K562 (cell line): Measurements from ENCODE around the gene DDAH2. TPM values are rescaled to one million over a fixed set of nuclear protein-coding genes. Genes with fewer than 3 reads are reported as not detected.

Experiments
- ATAC-seq: fragments of 200-7000 bp; cut with Tn5 transposase; 3 replicates; pipeline ENCODE4 v1.9.1; 2020; ENCODE audit warnings: moderate library complexity
- BruUV-seq: library from RNA; stranded (reverse); fragments of 400-500 nt; replicated peaks from 2 replicates; lab custom pipeline; 2021; lab: Mats Ljungman, UMichigan
- CTCF ChIA-PET: fragments of 300-600 bp; formaldehyde crosslinking; extraction: SDS; loops from one replicate; lab custom pipeline; 2021; ENCODE audit warnings: low intra/inter-chr PET ratio; lab: Yijun Ruan, JAX
- POLR2A ChIA-PET: fragments of 300-600, 350-650 bp; sonication (Branson Sonifier 250); formaldehyde crosslinking; extraction: SDS; loops from one replicate; lab custom pipeline; 2021; ENCODE audit warnings: antibody characterized with exemption, inconsistent platforms; lab: Yijun Ruan, JAX
- DNase-seq, 4 experiments: peaks; one replicate each; pipeline versions ENCODE4 v3.0.0 to v3.0.0-alpha.2; 2011 to 2018; ENCODE audit warnings: low spot score in 3 of 4, mixed read lengths in 3 of 4; ENCODE audit errors: extremely low read depth in 1 of 4
- FAIRE-seq: peaks from 2 replicates; lab custom pipeline; 2011; peaks lifted over from hg19 to GRCh38; lab: Jason Lieb, UNC
- H2AFZ ChIP-seq: 2 replicates; pipeline ENCODE4 v1.6.0; 2011; ENCODE audit warnings: low read depth, low read length, control low read depth, inconsistent platforms
- H3K27ac ChIP-seq: fragments of 200-600 bp; 3 replicates; pipeline ENCODE4 v1.8.0; 2011; ENCODE audit warnings: low read depth, mild to moderate bottlenecking, control low read depth, inconsistent platforms, low read length, moderate library complexity, mixed read lengths; ENCODE audit errors: extremely low read depth
- H3K27me3 ChIP-seq, 2 experiments: fragments of 300-600 bp in 1 of 2; 2 replicates in 1 of 2; 3 replicates in 1 of 2; pipeline versions ENCODE4 v1.6.0 to v1.8.0; 2011; ENCODE audit warnings: inconsistent platforms in 2 of 2, low read length in 2 of 2, mild to moderate bottlenecking in 1 of 2, mixed read lengths in 1 of 2, moderate library complexity in 1 of 2; ENCODE audit not compliant: control insufficient read depth in 2 of 2, insufficient read depth in 2 of 2
- H3K36me3 ChIP-seq: fragments of 300-600 bp; 3 replicates; pipeline ENCODE4 v1.8.0; 2011; ENCODE audit warnings: mild to moderate bottlenecking, low read length, inconsistent platforms; ENCODE audit not compliant: control insufficient read depth, insufficient read depth
- H3K4me1 ChIP-seq, 2 experiments: fragments of 200-600 bp in 1 of 2; replicated peaks in 1 of 2; 2 replicates in 1 of 2; 3 replicates in 1 of 2; pipeline versions ENCODE4 v1.5.1 to v1.8.0; 2011; ENCODE audit warnings: inconsistent platforms in 2 of 2, low read length in 2 of 2, mild to moderate bottlenecking in 1 of 2, mixed read lengths in 1 of 2, moderate library complexity in 1 of 2; ENCODE audit not compliant: control insufficient read depth in 2 of 2, insufficient read depth in 2 of 2
- H3K4me2 ChIP-seq: 2 replicates; pipeline ENCODE4 v1.6.1; 2011; ENCODE audit warnings: low read length, control low read depth, inconsistent platforms, mixed read lengths; ENCODE audit not compliant: insufficient read depth
- H3K4me3 ChIP-seq: fragments of 200-600 bp; sonication (generic), shearing (Covaris generic); 2 replicates; pipeline ENCODE4 v1.5.1; 2016; ENCODE audit warnings: control low read depth, inconsistent platforms
- H3K79me2 ChIP-seq: fragments of 200-600 bp; 3 replicates; pipeline ENCODE4 v1.8.0; 2011; ENCODE audit warnings: low read length, inconsistent platforms; ENCODE audit not compliant: control insufficient read depth, insufficient read depth
- H3K9ac ChIP-seq, 2 experiments: 2 replicates each; pipeline versions ENCODE4 v1.6.0 to v1.6.1; 2011; ENCODE audit warnings: low read depth in 2 of 2, low read length in 2 of 2, control low read depth in 1 of 2, inconsistent platforms in 1 of 2, mild to moderate bottlenecking in 1 of 2, mixed read lengths in 1 of 2; ENCODE audit not compliant: insufficient read depth in 1 of 2
- H3K9me1 ChIP-seq: one replicate; pipeline ENCODE4 v1.6.0; 2011; ENCODE audit warnings: inconsistent platforms, mild to moderate bottlenecking, low read length, moderate library complexity; ENCODE audit not compliant: control insufficient read depth, insufficient read depth
- H3K9me3 ChIP-seq: replicated peaks from 2 replicates; pipeline ENCODE4 v1.5.1; 2011; ENCODE audit warnings: low read depth, low read length, inconsistent platforms; ENCODE audit not compliant: control insufficient read depth, insufficient read depth
- H4K20me1 ChIP-seq: replicated peaks from 2 replicates; pipeline ENCODE4 v1.6.1; 2011; ENCODE audit warnings: low read length, inconsistent platforms, mixed read lengths; ENCODE audit not compliant: control insufficient read depth, insufficient read depth
- ASH1L ChIP-seq: fragments of 450-650 bp; IDR thresholded peaks from 2 replicates; pipeline ENCODE4 v1.6.1; 2018; ENCODE audit warnings: borderline replicate concordance, mild to moderate bottlenecking, low read depth; ENCODE audit not compliant: partially characterized antibody
- ELF1 ChIP-seq: fragments of 200-800 bp; sonication (Bioruptor generic); IDR thresholded peaks from 2 replicates; pipeline ENCODE4 v1.6.1; 2016; ENCODE audit warnings: missing genetic modification characterization, missing compliant biosample characterization
- GABPB1 ChIP-seq: sonication (generic); formaldehyde crosslinking; IDR thresholded peaks from 2 replicates; pipeline ENCODE4 v1.8.0; 2022; ENCODE audit warnings: mild to moderate bottlenecking, missing genetic modification reagents
- NR0B1 ChIP-seq: fragments of 450-650 bp; IDR thresholded peaks from one replicate; pipeline ENCODE4 v1.6.1; 2018; ENCODE audit warnings: mild to moderate bottlenecking, moderate library complexity; ENCODE audit not compliant: partially characterized antibody
- PBX2 ChIP-seq, 2 experiments: IDR thresholded peaks in 1 of 2; conservative IDR thresholded peaks in 1 of 2; 2 replicates each; pipeline ENCODE4 v1.6.1; 2016; ENCODE audit warnings: low read depth in 2 of 2, mild to moderate bottlenecking in 1 of 2, missing compliant biosample characterization in 1 of 2, missing genetic modification characterization in 1 of 2, moderate library complexity in 1 of 2
- RHOXF2B ChIP-seq: fragments of 250-450 bp; sonication (Bioruptor Pico); conservative IDR thresholded peaks from 2 replicates; pipeline ENCODE4 v1.5.1; 2021
- XRCC3 ChIP-seq: fragments of 450-650 bp; IDR thresholded peaks from 2 replicates; pipeline ENCODE4 v1.6.1; 2017; ENCODE audit warnings: mild to moderate bottlenecking, moderate library complexity
- ZBTB11 ChIP-seq, 3 experiments: fragments of 200-800 bp in 1 of 3; fragments of 250-450 bp in 1 of 3; fragments of 450-650 bp in 1 of 3; sonication (Bioruptor Pico) in 1 of 3; sonication (Bioruptor generic) in 1 of 3; formaldehyde crosslinking in 1 of 3; IDR thresholded peaks; 2 replicates each; pipeline versions ENCODE4 v1.6.1 to v1.8.0; 2016 to 2022; ENCODE audit warnings: mild to moderate bottlenecking in 2 of 3, missing genetic modification characterization in 2 of 3, missing compliant biosample characterization in 1 of 3, moderate library complexity in 1 of 3
- ZNF134 ChIP-seq: fragments of 250-450 bp; sonication (Bioruptor Pico); conservative IDR thresholded peaks from 2 replicates; pipeline ENCODE4 v1.4.0; 2020
- WGBS: fragments of 100-300 bp; shearing (Covaris generic); methylation state at CpG from one replicate; pipeline ENCODE4 v1.1.6; 2016; ENCODE audit warnings: low coverage, mixed read lengths; ENCODE audit not compliant: insufficient coverage; ENCODE audit errors: missing lambda C conversion rate; 5-methylcytosine and 5-hydroxymethylcytosine counted together
- in situ Hi-C: fragments of 300-500 bp; cut with MboI; formaldehyde crosslinking; loops from 4 replicates; pipeline ENCODE4 v1.15.0; 2018; ENCODE audit warnings: inconsistent platforms, mixed read lengths
- intact Hi-C: fragments of 100-400 bp; cut with micrococcal nuclease; formaldehyde crosslinking; loops from 2 replicates; pipeline ENCODE4 v1.14.2; 2022
- polyA plus RNA-seq, 8 experiments: library from polyadenylated mRNA; depleted of rRNA in 4 of 8; stranded (reverse) in 5 of 8; unstranded in 3 of 8; fragments of >200 nt; fragmentation: Nextera tagmentation in 2 of 8; fragmentation: Illumina TruSeq in 1 of 8; extraction: Ambion mirVana in 2 of 8; extraction: Trizol in 1 of 8; gene quantifications; 2 replicates each; pipeline versions ENCODE4 v1.2.1 to v1.2.3, GENCODE V29; 2011 to 2014; ENCODE audit warnings: inconsistent platforms in 1 of 8, missing spikeins in 1 of 8
- total RNA-seq, 7 experiments: library from RNA; depleted of rRNA in 6 of 7; stranded (reverse); fragments of >200 nt in 6 of 7; fragmentation: Illumina TruSeq in 2 of 7; extraction: Trizol in 2 of 7; gene quantifications; 2 replicates each; pipeline versions ENCODE4 v1.2.1 to v1.2.3, GENCODE V29; 2011 to 2021; ENCODE audit warnings: low replicate concordance in 1 of 7

Gene DDAH2
- total and polyA plus RNA-seq, 9 of the 15 experiments (the other 6 are each of a cell fraction or from before 2014, with no cell fraction given): 1.8 to 45.4 (median 21.4) TPM

GRCh38 chr6:31725502-31726350 is 3.4 kb downstream of the DDAH2 start:
- Histone ChIP-seq H3K9ac (peak overlapping the region in 1 of 2 experiments; percentile 12; a peak in 2 of 4 replicates), H2AFZ (peak overlapping the region; percentile 78), H3K27ac (peak overlapping the region; percentile 64), H3K36me3 (peaks cover 32% of the 10 kb centered on the region; the same call in 2 of the 3 replicates), H4K20me1 (no peaks in the 10 kb centered on the region), H3K27me3 (no peaks in the 10 kb centered on the region), H3K4me3 (no peak overlapping the region), H3K9me3 (no peaks in the 10 kb centered on the region), H3K9me1 (peaks cover 5% of the 10 kb centered on the region), H3K4me2 (peak overlapping the region; percentile 56), H3K4me1 (peaks cover 43 to 69% of the 10 kb centered on the region in 2 experiments), H3K79me2 (peaks cover 12% of the 10 kb centered on the region; the same call in 1 of the 3 replicates)
- 61% methylated on average over 12 of the region's 12 CpGs for WGBS
- intact Hi-C loops (no loop called here), in situ Hi-C loops (no loop called here)
- no TSS peak for BruUV-seq
- ChIA-PET POLR2A (interaction anchor here (0.6 to 15.0 kb wide), 12 partner anchors 10 to 106 kb away, joined by 3 to 236 read pairs (median 4); partner anchors contain the start of genes APOM, CLIC1, CSNK2B and DDAH2), CTCF (interaction anchor here (0.7 to 1.0 kb wide), 2 partner anchors 9 to 125 kb away, joined by 3 read pairs; no protein-coding TSS in a partner anchor)
- FAIRE-seq: peak; percentile 85
- peak in 2 of 4 experiments; percentile 67 to 78 for DNase-seq
- ATAC-seq: no peak
- TF ChIP-seq RHOXF2B (CRISPR knock-in tag) (0 out of 2 replicates have a peak, but pooled peaks have one; percentile 58), GABPB1 (CRISPR knock-in tag) (peak; percentile 4; the same call in 1 of the 2 replicates), ZNF134 (CRISPR knock-in tag) (peak; percentile 36; the same call in 1 of the 2 replicates), NR0B1 (no peak), XRCC3 (no peak), ELF1 (tag) (peak; percentile 66), PBX2 (CRISPR knock-in tag; IDR thresholded peaks at IDR 0.05; ENCODE audit: low read depth) (no peak), PBX2 (tag; conservative IDR thresholded peaks at IDR 0.05; ENCODE audit: low read depth) (no peak; the same call in 1 of the 2 replicates), ASH1L (peak; percentile 8), ZBTB11 (CRISPR knock-in tag; IDR thresholded peaks at IDR 0.05) (0 out of 6 replicates have a peak, but pooled peaks of 1 of the 3 experiments have one; percentile 33)
